Measurements from ENCODE around the gene CENPN. TPM values are rescaled to one million over a fixed set of nuclear protein-coding genes. Genes with fewer than 3 reads are reported as not detected.
A peak's percentile ranks its signal among the peaks of the same experiment; 100 is the strongest.

The CENPN gene
- total RNA-seq, 1 experiment from 2014 or later, result 78.6 TPM

DNA sequence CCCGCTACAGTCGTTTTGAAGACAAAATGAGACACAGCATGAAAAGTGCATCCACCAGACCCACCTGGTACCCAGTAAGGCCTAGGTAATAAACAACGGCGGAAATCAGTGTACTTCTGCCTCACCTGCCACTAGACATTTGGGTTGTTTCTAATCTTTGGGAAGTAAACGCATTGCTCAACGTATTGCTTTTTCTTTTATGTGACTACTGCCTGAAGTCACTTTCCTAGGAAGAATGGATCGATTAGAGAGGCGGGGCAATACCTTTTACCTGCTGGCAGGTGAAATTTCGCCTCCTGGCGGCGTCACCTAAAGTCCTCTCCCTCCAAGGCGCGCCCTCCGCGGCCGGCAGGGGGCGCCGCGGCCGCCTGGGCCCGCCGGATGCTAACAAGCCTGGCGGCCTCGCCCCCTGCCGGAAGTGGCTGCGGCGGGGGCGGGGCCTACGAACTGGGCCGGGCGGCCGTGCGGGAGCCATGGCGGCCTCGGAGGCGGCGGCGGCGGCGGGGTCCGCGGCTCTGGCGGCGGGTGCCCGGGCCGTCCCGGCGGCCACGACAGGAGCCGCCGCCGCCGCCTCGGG is 28.5 kb downstream of the CENPN start, which contains the start of gene ATMIN:
ATMIN (plus strand) TSS at position 445 of the 577 bp plus-strand sequence; CDS start at position 474, 29 bp downstream.
- Histone ChIP-seq H4K8ac (replicated peaks; ENCODE audit: insufficient read length, low read depth, low read length) (no peak within 1 kb of the TSS), H4K91ac (ENCODE audit: insufficient read length, low read depth, low read length) (no peak within 1 kb of the TSS), H3K27ac (ENCODE audit: insufficient read length, low read depth, low read length) (no peak within 1 kb of the TSS), H2BK12ac (ENCODE audit: insufficient read length, low read depth, low read length) (no peak within 1 kb of the TSS), H3K23me2 (ENCODE audit: insufficient read length, low read depth, low read length, poor library complexity, severe bottlenecking) (peaks cover 7% of the 10 kb centered on the region), H2BK120ac (ENCODE audit: low read depth, low read length, poor library complexity, severe bottlenecking) (no peak within 1 kb of the TSS), H3K79me2 (ENCODE audit: insufficient read depth, low read length) (peaks cover 8% of the 10 kb centered on the region; the same call in 1 of the 2 replicates), H3K4me1 (ENCODE audit: insufficient read depth, low read length) (0 out of 2 replicates have a peak, but pooled peaks cover 5% of the 10 kb centered on the region), H4K20me1 (ENCODE audit: control insufficient read depth, insufficient read depth, insufficient read length) (no peaks in the 10 kb centered on the region), H3K14ac (ENCODE audit: insufficient read depth, low read length) (peak within 1 kb of the TSS; percentile 96), H3K9me3 (ENCODE audit: control insufficient read depth, low read depth, low read length) (no peaks in the 10 kb centered on the region), H2BK20ac (ENCODE audit: low read depth, low read length, poor library complexity, severe bottlenecking) (no peak within 1 kb of the TSS), H3K4me2 (ENCODE audit: insufficient read depth, insufficient read length, low read length) (peak within 1 kb of the TSS; percentile 96), H3K9ac (ENCODE audit: extremely low read depth, insufficient read length, low read length) (peak within 1 kb of the TSS; percentile 83), H3T11ph (ENCODE audit: low read length) (no peak within 1 kb of the TSS), H3K4ac (ENCODE audit: low read depth, low read length) (no peak within 1 kb of the TSS), H3K79me1 (ENCODE audit: insufficient read depth, low read depth, low read length, poor library complexity, severe bottlenecking) (peaks cover 3% of the 10 kb centered on the region), H2AK5ac (ENCODE audit: insufficient read length, low read length) (no peak within 1 kb of the TSS), H3K27me3 (ENCODE audit: insufficient read depth, low read length) (no peaks in the 10 kb centered on the region), H2BK5ac (ENCODE audit: insufficient read length, low read length) (no peak within 1 kb of the TSS), H3K56ac (ENCODE audit: insufficient read length, low read depth, low read length) (no peak within 1 kb of the TSS), H4K5ac (ENCODE audit: insufficient read length, low read depth, low read length) (no peak within 1 kb of the TSS), H3K18ac (ENCODE audit: insufficient read length, low read depth, low read length) (peak within 1 kb of the TSS; percentile 92), H3K23ac (ENCODE audit: insufficient read length, low read depth, low read length) (no peak within 1 kb of the TSS), H2AFZ (ENCODE audit: low read length) (no peak within 1 kb of the TSS), H2BK15ac (ENCODE audit: low read depth, low read length) (no peak within 1 kb of the TSS)
- WGBS (ENCODE audit: extremely low coverage, insufficient read length, low lambda C conversion rate), result no CpG with 5 or more reads among the region's 54 CpGs
- Mint-ChIP-seq H3K4me3 (peak within 1 kb of the TSS; percentile 82 to 88), H3K27ac (peak within 1 kb of the TSS in 1 of 3 experiments; percentile 81; a peak in 1 of 7 replicates), H3K27me3 (ENCODE audit: low read depth) (no peaks in the 10 kb centered on the region), H3K4me1 (peaks cover 19 to 22% of the 10 kb centered on the region in 2 experiments), H3K36me3 (ENCODE audit: insufficient read depth in 1 of 3, low read depth in 3 of 3) (peaks cover 15 to 43% (median 35%) of the 10 kb centered on the region in 3 experiments), H3K9me3 (peaks cover 8 to 10% of the 10 kb centered on the region in 2 experiments)
- peak; percentile 93 for DNase-seq
- TF ChIP-seq, protein P1, sequence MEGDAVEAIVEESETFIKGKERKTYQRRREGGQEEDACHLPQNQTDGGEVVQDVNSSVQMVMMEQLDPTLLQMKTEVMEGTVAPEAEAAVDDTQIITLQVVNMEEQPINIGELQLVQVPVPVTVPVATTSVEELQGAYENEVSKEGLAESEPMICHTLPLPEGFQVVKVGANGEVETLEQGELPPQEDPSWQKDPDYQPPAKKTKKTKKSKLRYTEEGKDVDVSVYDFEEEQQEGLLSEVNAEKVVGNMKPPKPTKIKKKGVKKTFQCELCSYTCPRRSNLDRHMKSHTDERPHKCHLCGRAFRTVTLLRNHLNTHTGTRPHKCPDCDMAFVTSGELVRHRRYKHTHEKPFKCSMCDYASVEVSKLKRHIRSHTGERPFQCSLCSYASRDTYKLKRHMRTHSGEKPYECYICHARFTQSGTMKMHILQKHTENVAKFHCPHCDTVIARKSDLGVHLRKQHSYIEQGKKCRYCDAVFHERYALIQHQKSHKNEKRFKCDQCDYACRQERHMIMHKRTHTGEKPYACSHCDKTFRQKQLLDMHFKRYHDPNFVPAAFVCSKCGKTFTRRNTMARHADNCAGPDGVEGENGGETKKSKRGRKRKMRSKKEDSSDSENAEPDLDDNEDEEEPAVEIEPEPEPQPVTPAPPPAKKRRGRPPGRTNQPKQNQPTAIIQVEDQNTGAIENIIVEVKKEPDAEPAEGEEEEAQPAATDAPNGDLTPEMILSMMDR (conservative IDR thresholded peaks at IDR 0.05), result peak; percentile 99; the same call in 2 of the 3 replicates
